HG03457 (cell line): Measurements from ENCODE around the gene RNF186.
"Not testable (repeated sequence)": the region's sequence is repeated elsewhere in the genome, so short reads cannot be mapped to it uniquely, and the experiment has no call there.

Experiments used
- ATAC-seq: cut with Tn5 transposase; IDR thresholded peaks from one replicate; pipeline ENCODE4 v1.9.1; 2021; ENCODE audit warnings: moderate number of reproducible peaks; ENCODE audit not compliant: unreplicated experiment

The RNF186 gene

DNA sequence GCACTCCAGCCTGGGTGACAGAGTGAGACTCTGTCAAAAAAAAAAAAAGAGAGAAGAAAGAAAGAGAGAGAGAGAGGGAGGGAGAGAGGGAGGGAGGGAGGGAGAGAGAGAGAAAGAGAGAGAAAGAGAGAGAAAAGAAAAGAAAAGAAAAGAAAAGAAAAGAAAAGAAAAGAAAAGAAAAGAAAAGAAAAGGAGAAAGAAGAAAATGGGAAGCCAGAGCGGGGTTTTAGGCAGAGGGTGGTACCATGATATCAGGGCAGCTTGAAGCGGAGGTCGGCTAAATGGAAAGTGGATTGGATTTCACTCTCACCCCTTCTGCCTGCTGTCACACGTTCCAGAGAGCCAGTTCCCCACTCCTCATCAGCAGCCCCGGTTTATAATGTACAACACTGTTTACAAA is 17.3 kb downstream of the RNF186 start:
- ATAC-seq = no peak

DNA sequence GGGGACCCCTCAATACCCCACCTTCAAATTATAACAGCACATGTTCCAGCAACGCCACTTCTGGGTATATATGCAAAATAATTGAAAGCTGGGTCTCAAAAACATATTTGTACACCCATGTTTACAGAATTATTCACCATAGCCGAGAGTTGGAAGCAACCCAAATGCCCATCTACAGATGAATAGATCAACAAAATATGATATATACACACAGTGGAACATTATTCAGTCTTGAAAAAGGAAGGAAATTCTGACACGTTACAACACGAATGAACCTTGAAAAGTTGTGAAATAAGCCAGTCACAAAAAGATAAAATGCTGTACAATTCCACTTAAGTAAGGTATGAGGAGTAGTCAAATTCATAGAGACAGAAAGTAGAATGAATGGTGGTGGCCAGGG is 20.5 kb downstream of the RNF186 start:
- no peak for ATAC-seq

DNA sequence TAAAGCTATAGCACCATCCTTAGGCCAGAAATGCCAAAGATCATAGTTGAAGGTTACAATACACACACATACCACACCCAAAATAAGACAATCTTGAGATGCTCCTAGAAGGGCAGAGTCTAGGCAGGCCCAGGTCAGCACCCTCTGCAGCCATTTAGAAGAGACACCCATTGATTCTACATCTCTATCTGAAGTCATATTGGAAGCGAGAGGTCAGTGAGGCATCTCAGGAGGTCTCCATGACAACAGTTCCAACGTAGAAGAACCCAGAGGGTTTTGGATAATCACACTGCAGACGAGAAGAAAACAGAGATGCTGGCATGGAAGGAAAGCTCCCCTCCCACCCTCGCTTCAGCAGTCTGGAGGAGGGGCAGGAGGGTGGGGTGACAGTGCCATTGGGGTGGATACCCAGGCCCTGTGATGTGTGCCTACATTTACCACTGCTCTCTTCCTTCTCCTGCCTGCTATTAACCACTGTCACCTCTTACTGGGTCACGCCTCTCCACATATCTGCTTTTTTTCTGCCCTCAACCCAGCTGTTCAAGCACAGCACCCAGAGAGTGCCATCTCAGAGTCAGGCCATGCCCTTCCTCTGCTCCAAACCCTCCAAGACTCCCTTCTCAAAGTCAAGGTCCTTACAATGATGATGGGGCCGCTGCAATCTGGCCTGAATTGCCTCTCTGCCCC is 21.6 kb downstream of the RNF186 start:
- no peak for ATAC-seq

DNA sequence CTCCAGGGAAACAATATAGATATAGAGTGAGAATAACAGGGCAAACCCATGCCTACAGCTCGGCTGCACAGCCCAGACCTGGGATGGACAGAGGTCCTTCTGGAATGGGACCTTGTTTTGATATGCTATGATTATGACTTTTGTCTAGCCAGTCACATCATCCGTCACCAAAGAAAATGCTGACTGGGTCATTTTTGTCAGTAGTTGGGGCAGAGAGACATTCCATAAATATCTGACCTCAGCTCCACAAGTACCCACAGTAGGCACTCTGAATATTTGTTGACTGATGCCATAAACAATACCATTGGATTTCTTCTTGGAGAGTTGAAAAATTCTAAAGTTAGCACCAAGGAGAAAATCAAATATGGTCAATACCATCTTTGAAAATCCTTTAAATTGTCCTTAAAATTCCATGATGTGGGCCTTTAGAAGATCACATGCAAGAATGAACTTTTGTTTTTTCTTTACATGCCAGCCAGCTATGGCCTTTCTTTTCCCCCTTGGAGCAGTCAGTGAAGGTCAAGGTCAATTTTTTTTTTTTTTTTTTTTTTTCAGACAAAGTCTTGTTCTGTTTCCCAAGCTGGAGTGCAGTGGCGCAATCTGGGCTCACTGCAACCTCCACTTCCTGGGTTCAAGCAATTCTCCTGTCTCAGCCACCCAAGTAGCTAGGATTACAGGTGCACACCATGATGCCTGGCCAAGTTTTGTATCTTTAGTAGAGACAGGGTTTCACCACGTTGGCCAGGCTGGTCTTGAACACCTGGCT is 22.7 kb downstream of the RNF186 start:
- ATAC-seq = no peak

DNA sequence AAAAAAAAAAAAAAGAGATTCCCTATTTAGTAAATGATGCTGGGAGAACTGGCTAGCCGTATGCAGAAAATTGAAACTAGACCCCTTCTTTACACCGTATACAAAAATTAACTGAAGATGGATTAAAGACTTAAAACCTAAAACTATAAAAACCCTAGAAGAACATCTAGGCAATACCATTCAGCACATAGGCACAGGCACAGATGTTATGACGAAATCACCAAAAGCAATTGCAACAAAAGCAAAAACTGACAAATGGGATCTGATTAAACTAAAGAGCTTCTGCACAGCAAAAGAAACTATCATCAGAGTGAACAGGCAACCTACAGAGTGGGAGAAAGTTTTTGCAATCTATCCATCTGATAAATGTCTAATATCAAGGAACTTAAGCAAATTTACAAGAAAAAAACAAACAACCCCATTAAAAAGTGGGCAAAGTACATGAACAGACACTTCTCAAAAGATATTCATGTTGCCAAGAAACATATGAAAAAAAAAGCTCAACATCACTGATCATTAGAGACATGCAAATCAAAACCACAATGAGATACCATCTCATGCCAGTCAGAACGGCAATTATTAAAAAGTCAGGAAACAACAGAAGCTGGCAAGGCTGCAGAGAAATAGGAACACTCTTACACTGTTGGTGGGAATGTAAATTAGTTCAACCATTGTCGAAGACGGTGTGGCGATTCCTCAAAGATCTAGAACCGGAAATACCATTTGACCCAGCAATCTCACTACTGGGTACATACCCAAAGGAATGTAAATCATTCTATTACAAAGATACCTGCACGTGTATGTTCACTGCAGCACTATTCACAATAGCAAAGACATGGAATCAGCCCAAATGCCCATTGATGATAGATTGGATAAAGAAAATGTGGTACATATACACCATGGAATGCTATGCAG is 24.8 kb downstream of the RNF186 start:
- not testable (repeated sequence) for ATAC-seq

DNA sequence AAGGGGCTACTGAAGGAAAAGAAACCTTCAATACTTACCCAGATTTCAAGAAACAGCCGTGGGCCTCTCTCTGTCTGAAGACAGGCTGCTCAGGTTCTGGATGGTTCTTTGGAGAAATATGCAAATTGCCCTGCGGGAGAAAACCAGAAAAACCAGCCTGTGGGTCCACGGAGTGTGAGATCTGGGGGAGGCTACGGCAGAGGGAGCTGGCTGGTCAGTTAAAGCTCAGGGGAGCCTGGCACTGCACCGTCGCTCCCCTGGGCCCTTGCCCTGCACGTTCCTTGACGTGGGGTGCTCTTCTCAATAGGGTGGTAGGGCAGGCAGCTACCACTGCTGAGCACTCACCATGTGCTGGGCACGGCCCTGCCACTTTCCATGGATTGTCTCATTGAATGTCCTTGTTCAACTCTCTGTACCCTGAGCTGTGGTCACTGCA is 28.1 kb downstream of the RNF186 start:
- no peak for ATAC-seq

DNA sequence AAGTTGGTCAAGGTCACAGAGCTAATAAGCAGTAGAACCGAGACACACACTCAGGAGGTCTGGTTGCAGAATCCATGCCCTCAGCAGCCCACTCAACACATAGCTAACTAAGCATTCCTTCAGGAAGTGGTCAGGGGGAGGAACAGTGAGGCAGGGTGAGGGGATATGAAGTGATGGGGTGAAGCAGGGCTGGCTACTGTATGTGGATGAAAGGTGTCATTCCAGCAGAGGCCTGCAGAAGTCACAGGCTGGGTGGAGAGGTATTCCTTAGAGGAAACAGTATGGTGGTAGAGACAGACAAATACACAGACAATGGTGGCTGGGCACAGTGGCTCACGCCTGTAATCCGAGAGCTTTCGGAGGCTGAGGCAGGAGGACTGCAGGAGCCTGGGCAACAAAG is 29.4 kb downstream of the RNF186 start:
- no peak for ATAC-seq

DNA sequence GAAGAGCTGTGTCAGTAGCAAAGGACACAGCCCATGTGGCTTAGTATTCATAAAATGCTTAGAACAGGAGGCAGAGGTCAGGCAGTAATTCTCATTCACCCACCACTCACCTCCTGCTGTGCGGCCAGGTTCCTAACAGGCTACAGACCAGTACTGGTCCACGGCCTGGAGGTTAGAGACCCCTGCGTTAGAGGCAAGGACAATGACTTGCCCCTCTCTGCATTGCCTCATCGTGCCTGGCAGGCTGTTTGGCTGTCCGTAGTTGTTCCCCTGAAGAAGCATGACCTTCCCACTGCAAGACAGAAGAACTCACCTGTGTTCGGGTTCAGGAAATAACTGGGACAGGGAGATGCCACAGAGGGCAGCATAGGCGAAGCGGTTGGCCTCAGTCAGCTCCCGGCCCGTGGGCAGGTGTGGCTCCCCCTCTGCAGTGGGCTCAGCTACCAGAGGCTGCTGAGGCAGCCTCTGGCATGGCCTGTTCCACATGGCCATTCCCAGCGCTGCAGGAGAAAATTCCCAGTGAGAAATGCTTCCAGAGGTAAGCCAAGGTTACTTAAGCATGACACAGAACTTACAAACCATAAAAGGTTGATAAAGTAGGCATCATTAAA is 34.7 kb downstream of the RNF186 start:
- no peak for ATAC-seq

DNA sequence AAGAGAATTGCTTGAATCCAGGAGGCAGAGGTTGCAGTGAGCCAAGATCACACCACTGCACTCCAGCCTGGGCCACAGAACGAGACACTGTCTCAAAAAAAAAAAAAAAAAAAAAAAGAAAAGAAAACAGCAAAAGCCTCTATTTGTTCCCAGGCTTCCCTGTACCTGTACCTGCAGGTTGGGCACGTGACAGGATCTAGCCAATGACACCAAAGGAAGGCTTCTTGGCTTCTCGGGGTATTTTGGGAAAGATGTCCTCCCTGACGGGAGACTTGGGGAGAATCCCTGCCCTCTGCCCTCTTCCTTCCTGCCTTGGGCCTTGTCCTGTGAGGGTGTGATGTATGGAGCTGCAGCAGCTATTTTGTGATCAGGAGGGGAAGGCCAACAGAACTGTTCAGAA is 38.1 kb downstream of the RNF186 start:
- no peak for ATAC-seq

DNA sequence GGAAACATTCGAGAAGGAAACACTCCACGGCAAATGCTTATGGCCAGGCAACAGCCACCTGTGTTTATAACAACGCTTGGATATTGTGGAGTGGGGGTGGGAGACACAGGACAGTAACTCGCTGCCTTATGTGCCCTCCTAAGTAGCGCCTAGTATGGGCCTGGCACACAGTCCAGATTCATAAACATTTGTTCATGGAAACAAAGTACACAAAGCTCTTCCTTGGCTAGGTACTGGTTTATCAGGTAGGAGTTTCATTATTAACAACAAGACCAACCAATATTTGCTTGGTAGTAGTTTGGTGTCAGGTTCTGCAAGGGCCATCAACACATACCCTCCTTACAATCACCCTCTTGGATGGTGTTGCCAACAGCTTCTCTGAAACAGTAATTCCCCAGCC is 38.8 kb downstream of the RNF186 start:
- no peak for ATAC-seq

DNA sequence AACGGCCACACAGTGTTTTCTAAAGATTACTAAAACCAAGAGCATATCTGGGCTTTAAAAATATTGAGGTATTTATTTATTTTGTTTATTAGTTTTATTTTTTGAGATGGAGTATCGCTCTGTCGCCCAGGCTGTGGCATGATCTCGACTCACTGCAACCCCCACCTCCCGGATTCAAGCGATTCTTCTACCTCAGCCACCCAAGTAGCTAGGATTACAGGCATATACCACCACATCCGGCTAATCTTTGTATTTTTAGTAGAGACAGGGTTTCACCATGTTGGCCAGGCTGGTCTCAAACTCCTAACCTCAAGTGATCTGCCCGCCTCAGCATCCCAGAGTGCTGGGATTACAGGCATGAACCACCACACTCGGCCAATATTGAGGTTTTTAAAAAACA is 39.3 kb downstream of the RNF186 start:
- no peak for ATAC-seq

DNA sequence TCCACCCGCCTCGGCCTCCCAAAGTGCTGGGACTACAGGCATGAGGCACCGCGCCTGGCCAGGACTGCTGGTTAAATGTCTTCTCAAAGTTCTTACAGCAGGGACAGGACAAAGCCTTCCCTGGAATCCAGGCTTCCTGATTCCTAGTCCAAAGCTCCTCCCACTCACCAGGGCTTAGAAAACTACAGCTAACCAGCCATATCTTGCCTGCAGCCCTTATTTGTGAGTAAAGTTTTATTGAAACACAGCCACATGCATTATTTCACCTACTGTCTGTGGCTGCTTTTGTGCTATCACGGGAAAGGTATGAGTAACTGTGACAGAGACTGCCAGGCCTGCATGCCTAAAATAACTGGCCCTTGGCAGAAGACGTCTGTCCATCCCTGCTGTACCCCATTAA is 39.8 kb downstream of the RNF186 start:
- ATAC-seq = no peak

DNA sequence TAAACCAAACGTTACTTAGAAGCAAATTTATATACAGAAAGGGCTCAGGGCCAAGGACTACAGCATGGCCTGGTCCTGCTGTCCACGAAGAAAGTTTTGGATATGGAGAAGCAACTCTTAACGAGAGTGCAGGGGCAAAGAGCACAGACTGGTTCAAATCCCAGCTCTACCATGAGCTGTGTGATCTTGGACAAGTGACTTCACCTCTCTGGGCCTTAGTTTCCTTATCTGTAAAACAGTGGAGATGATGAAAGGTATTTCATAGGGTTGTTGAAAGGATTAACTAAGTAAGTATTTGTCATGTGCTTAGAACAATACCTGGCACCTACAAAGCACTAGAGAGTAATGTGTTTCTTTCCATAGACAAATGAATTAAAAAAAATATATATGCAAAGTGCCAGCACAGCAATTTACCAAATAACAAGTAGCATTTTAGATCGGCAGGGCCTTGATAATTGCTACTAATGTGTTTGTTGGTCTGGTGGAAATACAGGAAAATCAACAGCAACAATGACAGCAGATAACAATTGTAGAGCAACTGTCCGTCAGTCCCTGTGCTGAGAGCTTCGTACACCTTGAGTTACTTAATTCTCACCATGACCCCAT is 40.8 kb downstream of the RNF186 start:
- ATAC-seq = no peak

DNA sequence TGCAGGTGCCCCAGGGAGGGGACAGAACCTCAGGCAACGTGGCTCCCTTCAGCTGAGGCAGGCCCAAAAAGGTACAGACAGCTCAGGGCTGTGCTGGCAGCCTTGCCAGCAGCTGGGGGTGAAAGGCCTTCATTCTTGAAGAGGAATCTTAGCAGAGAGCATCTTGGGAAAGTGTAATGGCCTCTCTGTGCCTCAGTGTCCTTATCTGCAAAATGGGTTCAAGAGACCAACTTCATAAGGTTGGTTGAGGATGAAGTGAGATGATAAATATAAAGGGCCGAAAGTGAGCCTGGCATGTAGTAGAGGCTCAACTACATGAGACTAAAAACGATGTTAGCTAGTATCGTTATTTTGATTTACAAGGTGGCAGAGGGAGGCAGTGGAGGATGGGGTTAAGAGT is 41.6 kb downstream of the RNF186 start:
- no peak for ATAC-seq

DNA sequence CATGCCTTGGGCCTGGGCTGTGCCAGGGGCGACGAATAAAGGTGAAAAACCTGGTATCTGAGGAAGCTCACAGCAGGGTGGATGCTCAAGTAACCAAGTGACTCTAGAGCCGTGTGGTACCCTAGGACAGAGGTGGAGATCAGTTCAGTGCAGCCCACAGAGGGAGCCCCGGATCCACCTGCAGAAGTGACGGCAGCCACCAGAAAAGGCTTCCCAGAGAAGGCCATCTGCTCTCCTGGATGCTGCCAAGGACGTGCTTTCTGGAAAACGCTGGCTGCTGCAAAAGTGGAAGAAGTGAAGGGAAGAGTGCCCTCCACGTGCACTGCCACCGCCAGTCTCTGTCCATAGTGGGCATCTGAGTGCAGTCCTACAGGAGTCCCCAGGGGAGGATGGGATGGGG is 43.0 kb downstream of the RNF186 start:
- ATAC-seq = no peak

DNA sequence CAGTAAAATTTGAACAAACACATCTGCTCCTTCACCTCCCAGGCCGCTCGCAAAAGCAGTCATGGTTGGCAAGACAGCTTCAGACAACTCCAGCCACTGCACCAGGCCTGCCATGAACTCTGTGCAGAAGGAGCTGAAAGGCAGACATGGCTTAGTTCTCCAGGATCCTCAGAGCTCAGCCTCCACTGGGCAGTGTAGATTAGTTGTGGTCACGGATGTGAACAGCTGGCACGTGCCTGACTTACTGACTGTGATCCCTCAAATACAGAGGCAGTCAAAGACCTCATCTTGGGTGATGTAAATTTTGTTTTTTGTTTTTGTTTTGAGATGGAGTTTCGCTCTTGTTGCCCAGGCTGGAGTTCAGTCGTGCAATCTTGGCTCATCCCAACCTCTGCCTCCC is 43.7 kb downstream of the RNF186 start:
- ATAC-seq = no peak

DNA sequence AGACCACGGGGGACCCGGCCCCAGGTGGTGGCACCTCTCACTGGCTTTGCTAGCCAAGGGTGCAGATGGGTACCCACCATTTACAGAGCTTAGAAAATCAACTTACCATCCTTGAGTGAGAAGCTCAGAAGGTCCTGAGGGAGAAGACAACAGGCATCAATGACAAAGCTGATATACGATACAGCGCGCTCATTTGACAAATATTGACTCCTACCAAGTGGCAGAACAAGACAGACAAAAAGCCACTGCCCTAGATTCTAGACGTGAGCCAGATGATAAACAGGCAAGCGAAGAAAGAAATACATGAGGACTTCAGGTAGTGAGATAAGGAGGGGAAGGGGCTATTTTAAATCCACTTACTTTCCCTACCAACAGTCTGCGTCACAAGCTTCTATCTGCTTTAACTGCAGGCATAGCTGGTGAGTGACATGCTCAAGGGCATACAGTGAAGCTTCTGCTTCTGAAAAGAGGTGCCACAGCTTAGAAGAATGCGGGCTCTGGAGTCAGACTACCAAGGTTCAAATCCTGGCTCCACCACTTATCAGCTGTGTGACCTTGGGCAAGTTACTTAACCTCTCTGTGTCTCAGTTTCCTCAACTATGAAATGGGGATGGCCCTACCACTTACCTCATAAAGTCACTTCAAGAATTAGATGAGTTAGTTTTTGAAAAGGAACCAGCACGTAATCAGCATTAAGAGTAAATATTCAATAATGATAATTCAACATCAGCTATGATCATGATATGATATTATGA is 44.5 kb downstream of the RNF186 start:
- ATAC-seq = no peak

DNA sequence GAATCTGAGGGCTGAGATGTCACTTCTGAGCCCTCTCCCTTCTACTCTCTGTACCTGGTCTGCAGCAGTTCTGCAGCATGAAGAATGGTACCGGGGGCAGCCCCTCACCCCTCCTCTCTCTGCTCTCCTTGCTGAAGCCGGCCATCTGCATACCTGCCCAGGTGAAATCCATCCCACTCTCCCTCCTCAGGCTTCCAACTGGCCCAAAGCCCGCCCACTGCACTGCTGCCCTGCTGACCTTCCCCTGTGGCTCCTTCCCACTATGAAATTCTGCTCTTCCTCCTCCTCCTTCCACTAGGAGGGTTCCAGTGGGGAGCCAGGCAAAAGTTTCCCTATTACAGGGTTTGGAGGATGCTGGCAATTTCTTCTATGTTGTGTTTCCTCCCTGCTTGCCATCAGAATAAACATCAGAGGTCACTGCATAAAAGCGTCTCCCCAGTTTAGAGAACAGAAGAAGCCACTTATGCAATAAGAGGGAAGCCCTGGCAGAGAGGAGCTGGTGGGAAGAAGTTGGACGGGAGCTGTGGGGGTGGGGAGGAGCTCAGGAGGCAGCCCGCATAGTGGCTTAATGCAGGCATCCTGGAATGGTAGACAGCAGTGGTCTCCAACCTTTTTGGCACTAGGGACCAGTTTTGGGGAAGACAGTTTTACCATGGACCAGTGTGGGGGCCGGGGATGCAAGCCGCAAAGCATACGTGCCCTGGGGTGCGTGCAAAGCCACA is 45.7 kb downstream of the RNF186 start:
- no peak for ATAC-seq
